ENCODE results near the gene PPP1R3D. TPM values are rescaled to one million over a fixed set of nuclear protein-coding genes. Genes with fewer than 3 reads are reported as not detected.

PPP1R3D gene
- total and polyA plus RNA-seq, 2 of the 8 experiments (the other 6 are each of a cell fraction or from before 2014, with no cell fraction given), result 1.4 to 3.9 TPM

- Histone ChIP-seq H3K23ac (ENCODE audit: insufficient read length) (no peak overlapping the region), H3K27me3 (replicated peaks in 1 of 4; ENCODE audit: control insufficient read depth in 3 of 4, extremely low read depth in 1 of 4, insufficient read depth in 3 of 4, low read length in 3 of 4) (peaks cover 9 to 38% (median 30%) of the 10 kb centered on the region in 4 experiments), H4K5ac (ENCODE audit: insufficient read length, low read depth, low read length) (no peak overlapping the region), H4K8ac (ENCODE audit: extremely low read depth, insufficient read depth, low read length) (no peak overlapping the region), H3K23me2 (ENCODE audit: low read depth, low read length) (peaks cover 14% of the 10 kb centered on the region), H2AK5ac (ENCODE audit: low read depth, low read length) (no peak overlapping the region), H3K4me2 (ENCODE audit: insufficient read depth in 1 of 2, low read depth in 2 of 2, low read length in 2 of 2) (no peak overlapping the region), H2BK120ac (replicated peaks; ENCODE audit: low read depth, low read length) (no peak overlapping the region), H2BK12ac (ENCODE audit: low read depth, low read length) (no peak overlapping the region), H3K56ac (replicated peaks; ENCODE audit: insufficient read length, low read depth, low read length) (no peak overlapping the region), H2BK20ac (ENCODE audit: low read length) (no peak overlapping the region), H3K14ac (ENCODE audit: insufficient read length) (no peak overlapping the region), H3K36me3 (ENCODE audit: control insufficient read depth in 2 of 4, insufficient read depth in 4 of 4, low read length in 3 of 4) (peaks cover 0 to 13% (median 0%) of the 10 kb centered on the region in 4 experiments; a peak in 2 of 8 replicates), H3K4ac (replicated peaks; ENCODE audit: insufficient read length, low read depth, low read length) (no peak overlapping the region), H3K18ac (ENCODE audit: extremely low read depth, low read length) (no peak overlapping the region), H4K20me1 (replicated peaks in 1 of 2; ENCODE audit: control insufficient read depth in 1 of 2, insufficient read depth in 2 of 2, low read length in 2 of 2) (peaks cover 0 to 7% of the 10 kb centered on the region in 2 experiments), H3K4me1 (replicated peaks in 1 of 4; ENCODE audit: control insufficient read depth in 3 of 4, insufficient read depth in 4 of 4, low read length in 3 of 4) (peaks cover 0 to 3% (median 2%) of the 10 kb centered on the region in 4 experiments; a peak in 4 of 7 replicates), H2BK15ac (ENCODE audit: low read length) (no peak overlapping the region), H2BK5ac (ENCODE audit: low read depth, low read length) (no peak overlapping the region), H2AFZ (ENCODE audit: low read length) (no peak overlapping the region), H3K4me3 (ENCODE audit: extremely low read depth in 1 of 4, insufficient read depth in 2 of 4, low read depth in 3 of 4, low read length in 4 of 4) (no peak overlapping the region), H3K79me1 (ENCODE audit: low read depth, low read length) (no peaks in the 10 kb centered on the region), H3K9me3 (ENCODE audit: insufficient read depth in 2 of 2, low read depth in 1 of 2, low read length in 1 of 2) (peaks cover 5 to 19% of the 10 kb centered on the region in 2 experiments; a peak in 3 of 4 replicates), H3K9ac (replicated peaks in 1 of 4; ENCODE audit: extremely low read depth in 1 of 4, low read depth in 3 of 4, low read length in 3 of 4) (no peak overlapping the region), H3K79me2 (ENCODE audit: control insufficient read depth in 1 of 2, insufficient read depth in 2 of 2, low read length in 2 of 2) (no peaks in the 10 kb centered on the region), H3K27ac (ENCODE audit: low read depth, low read length) (no peak overlapping the region), H4K91ac (replicated peaks; ENCODE audit: insufficient read length, low read length) (no peak overlapping the region)
- CTCF ChIA-PET (ENCODE audit: partially characterized antibody), result interaction anchor here (0.8 to 3.5 kb wide), 8 partner anchors 10 to 824 kb away, joined by 3 to 23 read pairs (median 3); no protein-coding TSS in a partner anchor
- POLR2A ChIA-PET (ENCODE audit: partially characterized antibody), result interaction anchor here (0.5 kb wide), 1 partner anchor 16 kb away, joined by 4 read pairs; no protein-coding TSS in a partner anchor
- FAIRE-seq (no peak), DNase-seq (ENCODE audit: low read depth in 1 of 2, low spot score in 2 of 2) (no peak)
- WGBS, 2 experiments (ENCODE audit: extremely low coverage in 1 of 2, insufficient coverage in 1 of 2, insufficient read length in 1 of 2, insufficient replicate concordance in 2 of 2, low coverage in 1 of 2, low lambda C conversion rate in 2 of 2, missing lambda C conversion rate in 1 of 2), result 88% methylated on average over 8 of the region's 8 CpGs; no CpG with 5 or more reads in 1 of the 2 experiments
- TF ChIP-seq HDAC2 (IDR thresholded peaks at IDR 0.05; ENCODE audit: borderline replicate concordance in 1 of 2, low read depth in 2 of 2, low read length in 2 of 2) (no peak), SIN3A (conservative IDR thresholded peaks at IDR 0.05 in 1 of 2, IDR thresholded peaks at IDR 0.05 in 1 of 2; ENCODE audit: low read depth in 1 of 2, low read length in 2 of 2) (no peak), MAFK (IDR thresholded peaks at IDR 0.05; ENCODE audit: low read depth, low read length) (no peak), SP4 (IDR thresholded peaks at IDR 0.05; ENCODE audit: low read length) (no peak), POLR2AphosphoS5 (IDR thresholded peaks at IDR 0.05; ENCODE audit: low read depth, low read length) (no peak), USF2 (IDR thresholded peaks at IDR 0.05; ENCODE audit: low read length) (no peak), EZH2 (IDR thresholded peaks at IDR 0.05; ENCODE audit: low read depth, low read length, severe bottlenecking) (no peak)
Observed at GRCh38 chr20:59935457-59936185, 4.5 kb downstream of the PPP1R3D start.

Data from H1 (cell line).